Measurements from ENCODE around the gene CDC37L1.

GRCh38 chr9:4714266-4715016 lies 35.1 kb downstream of the CDC37L1 start:
- TF ChIP-seq EP300 (IDR thresholded peaks at IDR 0.05; ENCODE audit: borderline replicate concordance) (no peak), REST (IDR thresholded peaks at IDR 0.05; ENCODE audit: low read depth) (no peak), MAX (IDR thresholded peaks at IDR 0.05) (no peak), RAD21 (IDR thresholded peaks at IDR 0.05; ENCODE audit: low read depth) (no peak), CEBPB (IDR thresholded peaks at IDR 0.05) (no peak), FOXM1 (IDR thresholded peaks at IDR 0.05; ENCODE audit: borderline replicate concordance, low read depth) (no peak), NFIC (IDR thresholded peaks at IDR 0.05) (no peak), TAF1 (IDR thresholded peaks at IDR 0.05; ENCODE audit: low read depth) (no peak), CREB1 (IDR thresholded peaks at IDR 0.05; ENCODE audit: low read depth) (no peak), TEAD4 (IDR thresholded peaks at IDR 0.05) (no peak), YY1 (IDR thresholded peaks at IDR 0.05; ENCODE audit: low read depth) (no peak), EGR1 (IDR thresholded peaks at IDR 0.05) (no peak)

Data from Ishikawa (cell line).